ENCODE data around the gene SELL. TPM values are rescaled to one million over a fixed set of nuclear protein-coding genes. Genes with fewer than 3 reads are reported as not detected.
"Not testable (repeated sequence)": the region's sequence is repeated elsewhere in the genome, so short reads cannot be mapped to it uniquely, and the experiment has no call there.

The SELL gene
- total RNA-seq, 1 donor = 339 TPM

- DNase-seq (ENCODE audit: low read depth in 2 of 3, low spot score in 2 of 3) = no peak
Measured at GRCh38 chr1:169670836-169671235, 40.6 kb downstream of the SELL start.

GRCh38 chr1:169670244-169670643, 41.2 kb downstream of the SELL start:
- DNase-seq (ENCODE audit: low read depth in 2 of 3, low spot score in 2 of 3) = not testable (repeated sequence)

GRCh38 chr1:169667699-169668596, 43.5 kb downstream of the SELL start:
- DNase-seq (ENCODE audit: low read depth in 2 of 3, low spot score in 2 of 3) = peak in 1 of 3 donors; percentile 60

- peak in 1 of 3 donors; percentile 50 for DNase-seq (ENCODE audit: low read depth in 2 of 3, low spot score in 2 of 3)
Measured at GRCh38 chr1:169667227-169667639, 44.2 kb downstream of the SELL start.

- not testable (repeated sequence) for DNase-seq (ENCODE audit: low read depth in 2 of 3, low spot score in 2 of 3)
Measured at GRCh38 chr1:169662680-169663079, 48.7 kb downstream of the SELL start.

GRCh38 chr1:169661066-169661465, 50.4 kb downstream of the SELL start:
- DNase-seq (ENCODE audit: low read depth in 2 of 3, low spot score in 2 of 3) = not testable (repeated sequence)

GRCh38 chr1:169658777-169659176, 52.6 kb downstream of the SELL start:
- not testable (repeated sequence) for DNase-seq (ENCODE audit: low read depth in 2 of 3, low spot score in 2 of 3)

GRCh38 chr1:169653873-169654272, 57.5 kb downstream of the SELL start:
- no peak for DNase-seq (ENCODE audit: low read depth in 2 of 3, low spot score in 2 of 3)

GRCh38 chr1:169651035-169651434, 60.4 kb downstream of the SELL start:
- no peak for DNase-seq (ENCODE audit: low read depth in 2 of 3, low spot score in 2 of 3)

- no peak for DNase-seq (ENCODE audit: low read depth in 2 of 3, low spot score in 2 of 3)
Measured at GRCh38 chr1:169650551-169650950, 60.9 kb downstream of the SELL start.

GRCh38 chr1:169648709-169649108, 62.7 kb downstream of the SELL start:
- DNase-seq (ENCODE audit: low read depth in 2 of 3, low spot score in 2 of 3) = no peak

- no peak for DNase-seq (ENCODE audit: low read depth in 2 of 3, low spot score in 2 of 3)
Measured at GRCh38 chr1:169648187-169648586, 63.2 kb downstream of the SELL start.

GRCh38 chr1:169647512-169647911, 63.9 kb downstream of the SELL start:
- DNase-seq (ENCODE audit: low read depth in 2 of 3, low spot score in 2 of 3) = no peak

GRCh38 chr1:169644297-169644696, 67.1 kb downstream of the SELL start:
- DNase-seq (ENCODE audit: low read depth in 2 of 3, low spot score in 2 of 3) = no peak

Other genes starting within 250 kb of the SELL start
- gene SLC19A2, start 225.7 kb downstream of the SELL start, total RNA-seq = 10.0 TPM
- 0.27 TPM for gene F5, start 125.1 kb downstream of the SELL start, total RNA-seq
- 7.0 TPM for gene SELP, start 81.5 kb downstream of the SELL start, total RNA-seq
- under 0.01 TPM for gene SELE, start 22.5 kb upstream of the SELL start, total RNA-seq
- gene METTL18, start 83.3 kb upstream of the SELL start, total RNA-seq = 1.9 TPM
- gene SCYL3, start 182.3 kb upstream of the SELL start, total RNA-seq = 10.5 TPM

Data from hematopoietic multipotent progenitor cell (in vitro differentiated cells).